NCI-H1436 treated with DMSO at 0.1 percent for 48 hours (cell line): Measurements from ENCODE around the gene MBLAC1.

ENCODE experiments used
- DNase-seq: peaks from one replicate; lab custom pipeline; 2025; lab: John Stamatoyannopoulos, UW

The MBLAC1 gene

DNA sequence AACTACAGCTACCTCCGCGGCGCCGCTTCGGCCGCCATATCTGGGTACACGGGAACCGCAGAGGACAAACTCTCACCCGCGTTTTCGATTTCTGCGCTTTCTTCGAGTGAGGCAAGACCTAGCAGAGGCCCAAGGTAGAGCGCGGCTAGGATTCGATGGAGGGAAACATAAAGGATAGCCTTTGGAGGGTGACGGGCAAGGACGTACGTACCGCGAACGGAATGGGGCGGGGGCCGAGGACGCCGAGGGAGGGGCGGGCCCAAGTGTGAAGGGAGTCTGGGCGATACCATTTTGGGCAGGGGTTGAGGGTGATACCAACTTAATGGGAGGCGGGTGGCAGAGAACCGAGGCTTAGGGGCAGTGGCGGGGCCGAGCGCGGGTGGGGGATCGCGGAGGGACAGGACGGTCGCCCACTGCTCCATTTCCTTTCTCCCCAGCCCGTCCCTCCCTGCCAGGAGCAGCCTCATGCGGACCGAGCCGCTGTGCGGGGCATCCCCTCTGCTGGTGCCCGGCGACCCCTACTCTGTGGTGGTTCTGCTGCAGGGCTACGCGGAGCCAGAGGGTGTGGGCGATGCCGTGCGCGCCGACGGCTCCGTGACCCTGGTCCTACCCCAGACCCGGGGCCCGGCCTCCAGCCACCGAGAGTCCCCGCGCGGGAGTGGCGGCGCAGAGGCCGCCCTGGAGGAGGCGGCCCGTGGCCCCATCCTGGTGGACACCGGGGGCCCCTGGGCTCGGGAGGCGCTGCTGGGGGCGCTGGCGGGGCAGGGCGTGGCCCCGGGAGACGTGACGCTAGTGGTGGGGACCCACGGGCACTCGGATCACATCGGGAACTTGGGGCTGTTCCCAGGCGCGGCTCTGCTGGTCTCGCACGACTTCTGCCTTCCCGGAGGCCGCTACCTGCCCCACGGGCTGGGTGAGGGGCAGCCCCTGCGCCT is at the start of gene MBLAC1:
MBLAC1 (plus strand) TSS at position 37 of the 935 bp plus-strand sequence; CDS start at position 466, 429 bp downstream.
- DNase-seq, result peak; percentile 68

- DNase-seq, result no peak
These were observed 49.6 kb upstream of the MBLAC1 start for GRCh38 chr7:100077205-100077604.

- DNase-seq, result no peak
These were observed 47.7 kb upstream of the MBLAC1 start for GRCh38 chr7:100079024-100079560.

DNA sequence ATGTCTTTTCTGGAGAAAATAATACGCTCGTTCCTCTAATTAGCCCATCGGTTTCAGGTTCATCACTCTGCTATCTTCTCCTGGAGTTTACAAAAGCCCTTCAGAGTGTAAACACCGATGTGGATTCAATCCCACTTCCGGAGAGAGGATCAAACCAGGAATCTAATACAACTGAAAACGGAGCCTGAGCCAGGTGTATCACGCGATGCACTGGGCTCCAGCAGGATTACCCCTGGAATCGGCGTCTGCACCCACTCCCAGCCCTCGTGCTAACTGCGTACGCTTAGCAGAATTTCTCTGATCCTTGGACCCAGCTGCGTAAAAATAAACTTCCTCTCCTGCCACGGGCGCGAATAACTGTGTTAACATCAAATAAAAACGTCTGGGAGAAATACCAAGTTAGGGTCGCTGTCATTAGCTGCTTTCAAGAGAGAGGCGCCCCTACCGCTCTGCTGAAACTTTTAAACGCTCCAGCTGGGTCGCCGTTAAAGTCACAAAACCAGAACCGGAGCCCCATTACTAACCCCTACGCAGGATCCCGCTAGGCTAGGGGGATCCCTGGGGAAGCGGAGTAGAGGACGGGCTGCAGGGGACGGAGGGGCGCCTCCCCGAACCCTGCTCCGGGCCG is 45.7 kb upstream of the MBLAC1 start:
- no peak for DNase-seq

DNA sequence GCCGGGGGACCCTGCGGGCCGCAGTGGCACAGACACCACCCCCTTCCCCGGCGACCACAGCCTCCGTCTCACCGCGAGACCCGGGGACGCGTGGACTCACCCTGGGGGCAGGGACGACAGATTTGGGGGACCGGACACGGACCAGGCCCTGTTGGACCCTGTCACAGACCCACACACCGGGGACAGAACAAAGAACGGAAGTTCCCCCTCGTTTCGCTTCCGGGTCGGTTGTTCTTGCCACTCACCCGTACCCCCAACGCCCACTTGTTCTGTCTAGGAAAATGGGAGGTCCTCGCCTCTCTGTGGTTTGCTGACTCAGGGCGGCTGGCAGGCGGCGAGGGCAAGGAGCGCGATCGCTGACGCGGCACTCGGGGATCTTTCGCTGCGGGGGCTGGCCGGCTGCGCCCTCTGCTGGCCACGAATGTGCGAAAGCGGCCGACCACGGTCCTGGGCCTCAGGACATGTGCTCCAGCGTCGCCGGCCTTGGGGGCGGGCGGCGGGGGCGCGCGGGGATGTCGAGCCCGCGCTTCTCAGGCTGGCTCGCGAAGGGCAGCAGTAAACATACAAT is 45.1 kb upstream of the MBLAC1 start, which contains the start of gene ZNF3:
ZNF3 (minus strand) TSS at position 189 of the 568 bp plus-strand sequence. CDS start 4,366 bp downstream, outside the sequence.
- DNase-seq, result peak; percentile 80

GRCh38 chr7:100082978-100083377 is 43.8 kb upstream of the MBLAC1 start:
- no peak for DNase-seq

- DNase-seq, result no peak
These were observed 41.3 kb upstream of the MBLAC1 start for GRCh38 chr7:100085515-100085914.

DNA sequence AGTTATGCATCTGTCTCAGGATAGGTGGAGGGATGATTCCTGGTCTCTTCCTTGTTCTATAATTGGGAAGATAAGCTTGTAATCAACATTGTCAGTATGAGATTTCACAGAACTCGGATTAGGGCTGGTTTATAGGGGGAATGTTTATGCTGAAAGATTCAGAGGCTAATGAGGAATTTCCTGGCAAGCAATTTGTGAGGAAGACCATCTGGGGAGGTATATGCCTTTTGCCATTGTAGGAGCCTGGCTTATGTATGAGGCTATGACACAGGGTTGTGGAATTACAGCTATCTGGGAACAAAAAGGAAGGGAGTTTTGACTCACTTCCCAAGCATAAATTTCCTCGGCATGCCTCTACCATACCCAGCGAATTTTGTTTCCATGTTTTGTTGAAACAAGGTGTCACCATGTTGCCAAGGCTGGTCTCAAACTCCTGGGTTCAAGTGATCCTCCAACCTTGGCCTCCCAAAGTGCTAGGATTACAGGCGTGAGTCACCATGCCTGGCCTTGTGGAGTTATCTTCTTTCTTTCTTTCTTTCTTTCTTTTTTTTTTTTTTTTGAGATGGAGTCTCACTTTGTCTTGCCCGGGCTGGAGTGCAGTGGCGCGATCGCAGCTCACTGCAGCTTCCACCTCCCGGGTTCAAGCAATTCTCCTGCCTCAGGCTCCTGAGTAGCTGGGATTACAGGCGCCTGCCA is 39.6 kb upstream of the MBLAC1 start:
- DNase-seq, result no peak

- no peak for DNase-seq
These were observed 38.6 kb upstream of the MBLAC1 start for GRCh38 chr7:100088095-100088620.

DNA sequence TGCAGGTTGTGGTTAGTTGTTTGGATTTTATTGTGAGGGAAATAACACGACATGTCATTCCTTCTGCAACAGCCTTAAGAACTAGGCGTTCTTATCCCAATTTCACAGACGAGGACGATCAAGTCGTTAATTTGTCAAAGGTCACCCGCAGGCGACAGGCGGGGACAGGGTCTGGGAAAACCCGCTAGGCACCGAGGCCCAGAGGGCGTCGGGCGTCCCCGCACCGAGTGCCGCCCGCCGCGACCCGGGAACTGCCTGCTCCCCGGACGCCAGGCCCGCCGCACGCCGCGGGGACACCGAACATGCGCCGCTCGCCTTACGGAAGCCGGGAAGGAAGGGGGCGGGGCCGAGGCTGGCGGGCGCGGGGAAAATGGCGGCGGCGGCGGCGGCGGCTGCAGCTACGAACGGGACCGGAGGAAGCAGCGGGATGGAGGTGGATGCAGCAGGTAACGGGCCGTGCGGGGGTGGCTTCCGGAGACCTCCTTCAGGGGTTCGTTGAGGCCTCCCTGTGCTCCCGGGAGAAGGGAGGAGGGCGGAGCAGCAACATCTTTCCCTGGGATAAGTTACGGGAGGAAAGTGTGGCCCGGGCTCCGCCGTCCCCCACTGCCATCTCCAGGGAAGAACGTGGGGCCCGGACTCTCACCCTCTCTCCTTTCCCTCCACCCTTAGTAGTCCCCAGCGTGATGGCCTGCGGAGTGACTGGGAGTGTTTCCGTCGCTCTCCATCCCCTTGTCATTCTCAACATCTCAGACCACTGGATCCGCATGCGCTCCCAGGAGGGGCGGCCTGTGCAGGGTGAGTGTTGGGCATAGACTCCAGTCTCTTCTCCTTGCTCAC is 37.9 kb upstream of the MBLAC1 start, which contains the start of gene COPS6:
COPS6 (plus strand) TSS at position 349 of the 837 bp plus-strand sequence; CDS start at position 371, 22 bp downstream.
- DNase-seq, result no peak

GRCh38 chr7:100089458-100090196 is 37.1 kb upstream of the MBLAC1 start:
- DNase-seq, result no peak

DNA sequence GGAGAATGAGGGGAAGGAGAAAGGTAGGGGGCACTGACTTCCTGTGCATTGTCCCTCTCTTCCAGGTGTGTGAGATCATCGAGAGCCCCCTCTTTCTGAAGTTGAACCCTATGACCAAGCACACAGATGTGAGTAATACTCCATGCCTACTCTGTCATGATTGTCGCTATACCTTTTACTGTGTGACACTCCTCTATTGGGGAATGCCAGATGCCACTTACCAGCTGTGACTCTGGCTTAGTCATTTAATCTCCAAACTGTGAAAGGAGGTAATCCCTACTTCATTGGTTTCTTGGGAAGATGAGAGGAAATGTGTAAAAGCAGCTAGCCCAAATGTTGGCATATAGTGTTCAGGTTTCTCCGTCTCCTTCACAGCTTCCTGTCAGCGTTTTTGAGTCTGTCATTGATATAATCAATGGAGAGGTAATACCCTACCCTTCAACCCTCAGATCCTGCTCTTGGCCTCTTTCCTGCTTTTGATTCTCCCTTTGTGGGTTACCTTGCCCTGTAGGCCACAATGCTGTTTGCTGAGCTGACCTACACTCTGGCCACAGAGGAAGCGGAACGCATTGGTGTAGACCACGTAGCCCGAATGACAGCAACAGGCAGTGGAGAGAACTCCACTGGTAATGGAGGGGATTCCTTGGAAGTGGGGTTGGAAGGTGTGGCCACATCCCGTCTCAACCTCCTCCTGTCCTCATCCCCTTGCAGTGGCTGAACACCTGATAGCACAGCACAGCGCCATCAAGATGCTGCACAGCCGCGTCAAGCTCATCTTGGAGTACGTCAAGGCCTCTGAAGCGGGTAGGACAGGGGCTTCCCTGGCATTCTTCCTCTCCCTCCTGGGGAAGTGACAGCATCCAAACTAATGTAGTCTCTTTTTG is 36.0 kb upstream of the MBLAC1 start:
- no peak for DNase-seq

DNA sequence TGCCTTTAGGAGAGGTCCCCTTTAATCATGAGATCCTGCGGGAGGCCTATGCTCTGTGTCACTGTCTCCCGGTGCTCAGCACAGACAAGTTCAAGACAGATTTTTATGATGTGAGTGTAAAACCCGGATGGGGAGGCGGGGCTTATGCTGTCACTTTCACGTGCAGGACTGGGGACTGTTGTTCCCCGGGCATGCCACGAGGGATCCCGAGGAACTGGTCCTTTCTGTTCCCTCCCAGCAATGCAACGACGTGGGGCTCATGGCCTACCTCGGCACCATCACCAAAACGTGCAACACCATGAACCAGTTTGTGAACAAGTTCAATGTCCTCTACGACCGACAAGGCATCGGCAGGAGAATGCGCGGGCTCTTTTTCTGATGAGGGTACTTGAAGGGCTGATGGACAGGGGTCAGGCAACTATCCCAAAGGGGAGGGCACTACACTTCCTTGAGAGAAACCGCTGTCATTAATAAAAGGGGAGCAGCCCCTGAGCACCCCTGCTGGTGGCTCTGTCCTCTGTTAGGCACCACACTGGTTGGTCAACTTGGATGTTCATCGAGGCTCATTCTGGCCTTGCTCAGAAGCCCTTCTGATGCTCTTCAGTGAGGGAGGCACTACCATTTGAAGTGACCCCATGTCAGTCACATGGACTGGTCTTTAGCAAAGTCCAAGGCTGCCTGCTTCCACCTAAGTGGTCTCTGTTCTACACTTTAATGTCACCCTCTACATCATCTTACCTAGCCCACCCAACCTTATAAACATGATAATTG is 35.2 kb upstream of the MBLAC1 start:
- no peak for DNase-seq

- no peak for DNase-seq
These were observed 33.7 kb upstream of the MBLAC1 start for GRCh38 chr7:100093054-100093453.

GRCh38 chr7:100093498-100093897 is 33.3 kb upstream of the MBLAC1 start:
- DNase-seq, result no peak

GRCh38 chr7:100093925-100094486 is 32.8 kb upstream of the MBLAC1 start:
- no peak for DNase-seq

- no peak for DNase-seq
These were observed 31.5 kb upstream of the MBLAC1 start for GRCh38 chr7:100095289-100095688.

DNA sequence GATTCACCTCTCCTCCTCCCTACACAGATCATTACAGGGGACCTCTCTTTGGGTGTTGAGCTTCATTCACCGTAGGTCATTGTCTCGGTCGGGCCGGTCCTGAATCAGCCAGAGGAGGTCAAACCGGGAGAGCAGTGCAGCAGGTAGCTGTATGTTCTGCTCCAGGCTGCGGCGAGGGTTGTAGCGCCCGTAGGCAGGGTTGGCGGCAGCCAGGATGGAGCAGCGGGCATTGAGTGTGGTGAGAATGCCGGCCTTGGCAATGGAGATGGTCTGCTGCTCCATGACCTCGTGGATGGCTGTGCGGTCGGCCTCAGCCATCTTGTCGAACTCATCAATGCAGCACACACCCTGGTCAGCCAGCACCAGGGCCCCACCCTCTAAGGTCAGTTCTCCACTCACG is 31.1 kb upstream of the MBLAC1 start:
- no peak for DNase-seq
